Prostate gland (tissue), 2 donors: ENCODE data around the gene KRTAP4-9. TPM values are rescaled to one million over a fixed set of nuclear protein-coding genes. Genes with fewer than 3 reads are reported as not detected.
"Not testable (repeated sequence)": the region's sequence is repeated elsewhere in the genome, so short reads cannot be mapped to it uniquely, and the experiment has no call there.

Source experiments
- DNase-seq: peaks from one replicate; pipeline ENCODE4 v3.0.0-alpha.2; 2019; ENCODE audit warnings: low spot score
- H3K27ac ChIP-seq, 2 donors: fragments of 200-600 bp; sonication (generic); 2 replicates each; pipeline ENCODE4 v1.5.1; 2017 to 2019
- H3K27me3 ChIP-seq: fragments of 200-600 bp; sonication (generic); replicated peaks from 2 replicates; pipeline ENCODE4 v1.5.1; 2019; ENCODE audit not compliant: insufficient read depth
- H3K36me3 ChIP-seq, 2 donors: fragments of 200-600 bp; sonication (generic); 1 replicate in 1 of 2; 2 replicates in 1 of 2; pipeline versions ENCODE4 v1.5.1 to v1.8.1; 2017 to 2019
- H3K4me1 ChIP-seq: fragments of 200-600 bp; sonication (generic); replicated peaks from 2 replicates; pipeline ENCODE4 v1.5.1; 2019
- H3K4me3 ChIP-seq, 2 donors: fragments of 200-600 bp; sonication (generic); 2 replicates each; pipeline ENCODE4 v1.5.1; 2017 to 2019
- H3K9me3 ChIP-seq: fragments of 200-600 bp; sonication (generic); 2 replicates; pipeline ENCODE4 v1.5.1; 2017
- CTCF ChIP-seq, 4 experiments: fragments of 200-600 bp in 2 of 4; fragments of 450-650 bp in 2 of 4; sonication (generic) in 2 of 4; IDR thresholded peaks; 1 replicate in 3 of 4; 2 replicates in 1 of 4; pipeline ENCODE4 v1.5.1; 2016 to 2019; ENCODE audit warnings: antibody characterized with exemption in 4 of 4, mild to moderate bottlenecking in 2 of 4, moderate library complexity in 2 of 4
- POLR2A ChIP-seq: fragments of 450-650 bp; IDR thresholded peaks from one replicate; pipeline ENCODE4 v1.6.1; 2016; ENCODE audit warnings: antibody characterized with exemption, mild to moderate bottlenecking
- POLR2AphosphoS5 ChIP-seq: sonication (generic); formaldehyde crosslinking; IDR thresholded peaks from one replicate; pipeline ENCODE4 v1.6.1; 2017; ENCODE audit warnings: antibody characterized with exemption
- WGBS: methylation state at CpG from one replicate; pipeline ENCODE4 v1.1.5; 2018; 5-methylcytosine and 5-hydroxymethylcytosine counted together
- intact Hi-C: fragments of 100-400 bp; cut with DNase I; formaldehyde crosslinking; loops from one replicate; pipeline ENCODE4 v1.14.2; 2022
- total RNA-seq, 2 donors: library from RNA; depleted of rRNA; stranded (reverse); fragments of >200 nt; gene quantifications; one replicate each; pipeline ENCODE4 v1.1.0, GENCODE V29; 2016

KRTAP4-9 gene
- total RNA-seq = not detected

- WGBS = 81% methylated on average over 7 of the region's 10 CpGs
- H3K4me1 ChIP-seq, H3K27ac ChIP-seq, DNase-seq, H3K36me3 ChIP-seq, H3K9me3 ChIP-seq, H3K4me3 ChIP-seq, intact Hi-C loops, H3K27me3 ChIP-seq: not testable (repeated sequence)
Observed at GRCh38 chr17:41105347-41105746, at the start of gene KRTAP4-9. Gene KRTAP4-9 (plus strand): TSS chr17:41105389. CDS start chr17:41105389, 0 bp downstream.

- WGBS = 97% methylated on average over 1 of the region's 1 CpG
- Histone ChIP-seq H3K4me1 (no peaks in the 10 kb centered on the region), H3K27ac (no peak overlapping the region), H3K4me3 (no peak overlapping the region), H3K36me3 (no peaks in the 10 kb centered on the region), H3K27me3 (no peaks in the 10 kb centered on the region), H3K9me3 (no peaks in the 10 kb centered on the region)
- no peak for DNase-seq
- intact Hi-C loops = no loop called here
- no peak for TF ChIP-seq CTCF (IDR thresholded peaks at IDR 0.05)
- no peak for TF ChIP-seq POLR2A
- TF ChIP-seq POLR2AphosphoS5 = no peak
Observed at GRCh38 chr17:41057547-41057946, 47.6 kb upstream of the KRTAP4-9 start.

GRCh38 chr17:41058741-41059140 lies 46.4 kb upstream of the KRTAP4-9 start:
- intact Hi-C loops = no loop called here
- 83% methylated on average over 5 of the region's 5 CpGs for WGBS

GRCh38 chr17:41059276-41060051 lies 45.7 kb upstream of the KRTAP4-9 start:
- 55% methylated on average over 8 of the region's 31 CpGs for WGBS
- H3K4me1 ChIP-seq, DNase-seq, H3K9me3 ChIP-seq, H3K27me3 ChIP-seq, intact Hi-C loops, H3K27ac ChIP-seq, H3K36me3 ChIP-seq, H3K4me3 ChIP-seq: not testable (repeated sequence)

More at GRCh38 chr17:41058741-41059140, 46.4 kb upstream of the KRTAP4-9 start:
- no peak for DNase-seq
- Histone ChIP-seq H3K27me3 (no peaks in the 10 kb centered on the region), H3K4me3 (no peak overlapping the region), H3K9me3 (no peaks in the 10 kb centered on the region), H3K27ac (no peak overlapping the region), H3K4me1 (no peaks in the 10 kb centered on the region), H3K36me3 (no peaks in the 10 kb centered on the region)
- TF ChIP-seq POLR2A = no peak
- no peak for TF ChIP-seq POLR2AphosphoS5
- TF ChIP-seq CTCF (IDR thresholded peaks at IDR 0.05) = no peak

GRCh38 chr17:41060052-41060604 lies 45.1 kb upstream of the KRTAP4-9 start, which contains the start of gene KRTAP2-3:
Gene KRTAP2-3 (minus strand): TSS chr17:41060114. CDS start chr17:41060050, 64 bp downstream.
- no peak for DNase-seq
- no peaks in the 10 kb centered on the region for H3K27me3 ChIP-seq
- no peak within 1 kb of the TSS for H3K4me3 ChIP-seq
- no peaks in the 10 kb centered on the region for H3K9me3 ChIP-seq
- H3K36me3 ChIP-seq = no peaks in the 10 kb centered on the region
- no peaks in the 10 kb centered on the region for H3K4me1 ChIP-seq
- H3K27ac ChIP-seq = no peak within 1 kb of the TSS
- 72% methylated on average over 6 of the region's 6 CpGs for WGBS
- intact Hi-C loops = no loop called here
- TF ChIP-seq CTCF (IDR thresholded peaks at IDR 0.05) (no peak), POLR2AphosphoS5 (no peak), POLR2A (no peak)

- TF ChIP-seq CTCF (IDR thresholded peaks at IDR 0.05) = no peak
- no peak for TF ChIP-seq POLR2A
- no peak for TF ChIP-seq POLR2AphosphoS5
- Histone ChIP-seq H3K27ac (no peak overlapping the region), H3K36me3 (no peaks in the 10 kb centered on the region), H3K27me3 (no peaks in the 10 kb centered on the region), H3K9me3 (no peaks in the 10 kb centered on the region), H3K4me1 (no peaks in the 10 kb centered on the region), H3K4me3 (no peak overlapping the region)
- DNase-seq = no peak
- intact Hi-C loops = no loop called here
- WGBS = 57% methylated on average over 1 of the region's 1 CpG
Observed at GRCh38 chr17:41061964-41062363, 43.2 kb upstream of the KRTAP4-9 start.
